Suprapubic skin (tissue), 3 donors: ENCODE measurements around the gene UVSSA.

Source experiments
- CTCF ChIP-seq, 2 donors: fragments of 200-600 bp in 1 of 2; fragments of 450-650 bp in 1 of 2; sonication (generic) in 1 of 2; IDR thresholded peaks; one replicate each; pipeline ENCODE4 v1.5.1; 2016 to 2019; ENCODE audit warnings: antibody characterized with exemption in 2 of 2, mild to moderate bottlenecking in 1 of 2, moderate library complexity in 1 of 2
- EP300 ChIP-seq: sonication (generic); formaldehyde crosslinking; IDR thresholded peaks from one replicate; pipeline ENCODE4 v1.6.1; 2017; ENCODE audit warnings: antibody characterized with exemption
- POLR2A ChIP-seq, 2 donors: fragments of 450-650 bp; IDR thresholded peaks; one replicate each; pipeline ENCODE4 v1.6.1; 2017; ENCODE audit warnings: antibody characterized with exemption in 2 of 2, mild to moderate bottlenecking in 2 of 2, moderate library complexity in 2 of 2

GRCh38 chr4:1329408-1330371 is 17.3 kb upstream of the UVSSA start:
- TF ChIP-seq POLR2A (IDR thresholded peaks at IDR 0.05) (no peak), CTCF (IDR thresholded peaks at IDR 0.05) (no peak), EP300 (no peak)
